ENCODE results near the gene PCOLCE2.

The PCOLCE2 gene

GRCh38 chr3:142863930-142864920, 24.7 kb downstream of the PCOLCE2 start:
- DNase-seq: no peak

DNA sequence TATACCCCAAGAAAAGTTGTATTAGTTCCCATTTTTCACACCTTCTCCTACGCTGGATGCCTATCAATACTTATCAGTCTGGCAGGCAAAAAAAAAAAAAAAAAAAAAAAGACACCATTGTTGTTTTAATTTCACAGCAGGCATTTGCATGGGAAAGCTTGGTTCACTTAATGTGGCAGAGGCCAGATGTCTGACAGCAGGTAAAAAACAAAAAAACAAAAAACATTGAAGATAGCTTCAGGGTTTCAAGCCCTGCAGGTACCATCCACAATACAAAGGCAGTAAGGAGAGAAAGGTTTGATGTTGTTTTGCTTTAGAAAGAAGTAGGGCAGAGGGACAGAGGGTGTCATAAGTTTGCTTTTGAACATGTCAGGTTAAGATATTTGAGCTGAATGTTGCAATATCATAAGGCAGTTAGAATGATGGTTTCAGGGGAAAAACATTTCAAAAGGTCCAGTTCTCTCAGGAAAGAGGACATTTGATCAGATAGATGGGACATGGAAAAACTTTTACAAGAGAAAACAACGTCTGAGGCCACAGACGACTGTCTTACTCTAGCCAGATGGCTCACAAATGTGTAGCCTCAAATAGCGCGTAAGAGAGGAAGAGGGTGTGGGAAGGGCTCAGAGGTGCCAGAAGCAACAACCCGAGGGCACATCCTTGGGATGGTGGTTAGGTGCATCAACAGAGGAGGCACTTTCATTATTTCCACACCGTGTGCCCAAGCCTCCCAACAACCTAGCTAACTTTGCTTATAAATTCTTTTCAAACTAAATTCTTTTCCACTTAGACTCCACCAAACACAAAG, 25.7 kb downstream of the PCOLCE2 start:
- DNase-seq: no peak

- DNase-seq: no peak
Measured at GRCh38 chr3:142861926-142862325, 27.0 kb downstream of the PCOLCE2 start.

DNA sequence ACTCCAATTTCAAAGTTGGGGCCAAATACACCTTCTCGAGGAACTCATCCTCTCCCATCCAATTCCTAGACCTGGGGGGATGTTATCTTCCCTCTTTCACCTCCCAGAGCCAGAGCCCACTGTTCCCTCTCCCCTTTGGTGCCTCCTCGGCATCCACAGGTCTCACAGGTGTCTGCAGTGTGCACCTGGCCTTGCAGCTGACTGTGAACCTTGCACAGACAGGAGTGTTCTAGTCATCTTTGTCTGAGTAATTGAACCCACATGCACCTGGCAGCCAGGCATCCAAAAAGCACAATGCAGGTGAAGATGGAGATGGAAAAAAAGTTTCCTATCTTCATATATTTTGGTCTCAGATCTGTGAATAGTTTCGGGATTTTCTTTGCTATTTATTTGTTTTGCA, 30.8 kb downstream of the PCOLCE2 start:
- DNase-seq: no peak

- no peak for DNase-seq
Measured at GRCh38 chr3:142857056-142857455, 31.8 kb downstream of the PCOLCE2 start.

- DNase-seq: no peak
Measured at GRCh38 chr3:142853270-142854168, 35.4 kb downstream of the PCOLCE2 start.

DNA sequence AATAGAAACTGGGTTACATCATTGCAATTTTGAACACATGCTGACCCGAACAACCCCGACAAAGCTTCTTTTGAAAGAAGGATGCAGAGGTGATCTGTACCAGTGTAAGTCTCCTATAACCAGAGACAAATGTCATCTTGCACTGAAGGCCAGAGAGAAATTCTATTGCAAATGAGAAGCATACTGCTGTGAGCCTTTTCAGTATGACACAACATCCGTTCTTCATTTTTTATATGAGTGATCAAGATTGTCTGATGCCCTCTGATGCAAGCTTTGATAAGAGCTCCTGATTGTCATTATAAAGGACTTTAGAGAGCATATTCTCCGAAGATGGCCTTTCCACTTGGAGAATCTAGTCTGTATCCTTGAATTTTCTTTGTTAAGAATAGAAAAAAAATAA, 36.9 kb downstream of the PCOLCE2 start:
- no peak for DNase-seq

DNA sequence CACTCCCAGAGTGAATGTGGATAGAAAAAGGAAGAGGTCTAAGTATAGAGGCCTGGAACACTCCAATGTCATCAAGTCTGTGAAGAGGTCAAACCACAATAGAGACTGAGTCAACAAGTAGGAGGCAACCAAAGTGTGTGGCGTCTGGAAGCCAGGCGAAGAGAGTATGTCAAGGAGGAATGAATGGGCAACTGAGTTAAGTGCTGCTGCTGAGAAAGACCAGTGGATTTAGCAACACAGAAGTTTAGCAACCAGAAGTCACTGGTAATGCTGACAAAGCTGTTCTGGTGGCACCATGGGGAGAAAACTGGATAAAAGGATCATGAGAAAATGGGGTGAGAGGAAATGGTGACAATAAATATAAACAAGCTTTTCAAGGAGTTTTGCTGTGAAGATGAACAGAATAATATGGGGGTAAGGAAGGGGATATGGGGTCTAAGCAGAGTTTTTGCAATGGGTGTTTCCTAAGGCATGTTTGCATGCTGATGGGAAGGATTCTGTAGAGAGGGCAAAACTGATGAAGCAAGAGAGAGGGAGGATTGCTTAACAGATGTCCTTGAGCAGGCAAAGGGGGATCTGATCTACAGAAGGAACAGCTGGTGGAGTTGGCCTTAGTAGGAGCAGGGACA, 38.4 kb downstream of the PCOLCE2 start:
- DNase-seq: no peak

DNA sequence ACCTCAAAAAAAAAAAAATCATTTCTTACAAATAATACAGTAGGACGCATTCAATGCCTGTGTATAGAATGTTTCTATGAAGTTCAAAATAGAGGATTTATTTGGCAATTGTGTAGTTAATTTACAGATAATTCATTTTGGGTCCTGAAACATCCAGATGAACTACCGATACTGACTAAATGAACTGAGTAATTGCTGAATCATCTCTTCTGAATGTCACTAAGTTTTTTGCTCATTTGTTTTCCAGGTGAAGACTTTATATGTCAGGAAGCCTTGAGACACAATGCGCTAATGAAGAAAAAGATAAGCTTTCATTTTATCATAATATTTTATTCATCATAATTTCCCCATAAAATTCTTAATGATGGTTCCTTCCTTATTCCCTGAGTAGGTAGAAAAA, 39.7 kb downstream of the PCOLCE2 start:
- DNase-seq: no peak

DNA sequence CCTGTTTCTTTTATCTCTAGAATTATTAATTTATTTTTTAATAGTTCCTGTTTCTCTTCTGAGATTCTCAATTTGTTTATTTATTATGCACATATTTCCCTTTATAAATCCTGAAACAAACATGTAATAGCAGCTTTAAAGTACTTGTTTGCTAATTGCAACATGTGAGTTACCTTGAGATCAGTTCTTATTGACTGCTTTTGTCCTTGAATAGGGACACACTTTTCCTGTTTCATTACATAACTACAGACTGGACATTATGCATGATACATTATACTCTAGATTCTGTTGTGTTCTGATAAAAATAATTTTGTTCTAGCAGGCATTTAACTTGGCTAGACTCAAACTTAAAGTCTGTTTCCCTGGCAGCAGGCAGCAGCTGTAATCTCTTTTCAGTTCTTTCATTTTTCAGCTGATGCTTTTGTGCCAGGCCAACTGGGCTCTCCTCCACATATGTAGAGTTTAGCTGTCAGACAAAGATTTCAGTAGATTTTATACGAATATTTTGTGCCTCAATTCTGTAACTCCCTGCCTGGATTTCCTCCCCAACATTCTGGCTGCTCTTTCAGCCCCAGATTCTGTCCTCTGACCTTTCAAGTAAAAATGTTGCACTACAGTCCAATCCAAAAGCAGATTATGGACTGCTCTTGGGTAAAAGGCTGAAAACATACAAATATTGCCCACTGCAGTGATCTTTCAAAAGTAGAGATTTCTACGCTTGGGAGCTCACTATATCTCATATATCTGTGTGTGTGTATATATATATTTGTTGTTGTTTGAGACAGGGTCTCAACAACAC, 41.9 kb downstream of the PCOLCE2 start:
- no peak for DNase-seq

DNA sequence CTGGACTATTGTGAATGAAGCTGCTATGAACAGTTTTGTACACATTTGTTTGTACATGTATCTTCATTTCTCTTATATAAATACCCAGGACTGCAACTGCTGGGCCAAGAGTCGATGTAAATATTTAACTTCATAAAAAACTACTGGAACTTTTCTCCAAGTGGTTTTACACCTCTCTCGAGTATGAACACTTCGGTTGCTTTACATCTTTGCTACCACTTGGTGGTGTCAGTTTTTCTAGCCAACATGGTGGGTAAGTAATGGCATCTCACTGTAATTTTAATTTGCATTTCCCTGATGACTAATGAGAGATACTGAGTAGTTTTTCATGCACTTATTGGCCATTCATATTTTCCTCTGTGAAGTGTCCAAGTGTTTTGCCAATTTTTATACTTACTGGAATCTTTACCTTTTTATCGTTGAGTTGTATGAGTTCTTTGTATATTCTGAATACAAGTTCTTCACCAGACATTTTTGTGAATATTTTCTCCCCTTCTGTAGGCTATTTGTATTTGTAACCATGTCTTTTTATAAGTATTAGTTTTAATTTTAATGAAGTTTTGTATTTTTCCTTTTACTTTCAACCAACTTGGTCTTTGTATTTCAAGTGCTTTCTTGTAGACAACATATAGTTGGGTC, 44.4 kb downstream of the PCOLCE2 start:
- DNase-seq: no peak

- no peak for DNase-seq
Measured at GRCh38 chr3:142839831-142840230, 49.1 kb downstream of the PCOLCE2 start.

DNA sequence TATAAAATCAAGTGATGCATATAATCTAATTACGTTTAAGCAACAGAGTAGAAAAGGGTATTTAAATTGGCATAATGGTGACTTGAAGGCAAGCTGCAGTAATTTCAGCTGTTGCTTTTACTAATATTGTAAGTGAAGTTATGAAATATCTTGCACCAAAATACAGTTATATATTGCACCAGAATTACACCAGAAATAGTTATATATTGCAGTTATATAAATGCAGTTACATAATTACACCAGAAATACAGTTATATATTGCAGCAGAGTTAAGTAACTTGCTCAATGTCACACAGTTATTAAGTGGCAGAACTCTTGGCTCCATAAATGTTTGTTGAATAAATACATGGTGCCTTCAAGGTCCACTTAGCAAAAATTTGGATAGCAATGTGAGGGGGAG, 51.4 kb downstream of the PCOLCE2 start:
- DNase-seq: no peak

- DNase-seq: no peak
Measured at GRCh38 chr3:142828703-142829305, 60.1 kb downstream of the PCOLCE2 start.

DNA sequence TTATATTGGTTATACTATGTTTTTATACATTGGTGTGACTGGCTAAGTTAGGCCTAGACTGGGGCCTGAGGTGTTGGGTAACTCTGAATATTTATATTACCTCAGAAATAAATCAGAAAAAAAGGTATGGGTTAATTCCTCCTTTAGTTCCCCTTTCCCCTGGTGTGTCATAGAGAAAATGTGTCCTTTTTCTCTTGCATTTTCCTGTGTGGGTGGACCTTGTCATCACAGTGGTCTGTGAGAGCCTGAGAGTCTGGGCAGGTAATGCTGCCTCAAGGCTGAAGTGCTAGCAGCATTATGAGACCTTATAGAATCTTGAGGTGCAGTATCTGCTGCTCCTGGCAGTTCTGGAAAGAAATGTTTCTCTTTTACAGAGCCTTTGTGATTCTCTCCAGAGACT, 69.7 kb downstream of the PCOLCE2 start:
- DNase-seq: no peak

DNA sequence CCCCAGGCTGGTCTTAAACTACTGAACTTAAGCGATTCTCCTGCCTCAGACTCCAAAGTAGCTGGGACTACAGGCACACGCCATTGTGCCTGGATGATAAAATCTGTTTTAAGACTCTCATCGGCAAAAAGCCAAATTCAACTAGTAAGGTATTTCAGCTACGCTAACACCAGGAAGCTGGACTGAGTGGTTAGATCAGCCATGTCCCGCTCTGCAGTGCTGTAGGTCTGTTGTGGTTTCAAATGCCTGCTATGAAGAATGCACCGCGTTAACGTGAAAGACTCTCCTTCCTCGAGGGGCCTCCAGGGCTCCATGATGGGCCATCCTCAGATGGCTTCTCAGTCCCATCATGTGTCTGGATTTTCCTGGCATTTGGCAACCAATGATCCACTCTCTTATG, 70.2 kb downstream of the PCOLCE2 start:
- no peak for DNase-seq

GRCh38 chr3:142817897-142818296, 71.0 kb downstream of the PCOLCE2 start:
- no peak for DNase-seq

- DNase-seq: no peak
Measured at GRCh38 chr3:142817356-142817755, 71.5 kb downstream of the PCOLCE2 start.

- no peak for DNase-seq
Measured at GRCh38 chr3:142815803-142816202, 73.1 kb downstream of the PCOLCE2 start.

DNA sequence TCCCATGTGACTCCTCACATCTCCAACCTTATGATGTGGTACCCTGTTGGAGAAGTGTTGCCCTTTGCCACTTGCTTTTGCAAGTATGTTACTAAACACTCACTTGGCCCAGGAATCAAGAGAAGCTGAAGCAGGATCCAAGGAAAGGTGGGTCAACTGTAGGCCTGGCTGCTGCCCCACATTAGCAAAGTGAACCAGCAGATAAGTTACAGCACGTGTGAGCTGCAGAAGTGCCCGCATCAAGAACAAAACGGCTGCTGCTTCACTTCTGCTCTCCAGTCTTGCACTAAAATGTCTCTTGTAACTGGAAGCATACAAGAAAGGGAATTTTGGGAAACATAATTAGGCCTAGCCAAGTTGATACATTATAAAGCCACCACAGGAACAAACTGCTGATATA, 79.6 kb downstream of the PCOLCE2 start:
- no peak for DNase-seq
